ENCODE measurements around the gene PTGER2. TPM values are rescaled to one million over a fixed set of nuclear protein-coding genes. Genes with fewer than 3 reads are reported as not detected.

Gene PTGER2
- polyA plus RNA-seq, 1 donor from 2014 or later: not detected

GRCh38 chr14:52279408-52279807 lies 34.7 kb upstream of the PTGER2 start:
- Histone ChIP-seq H3K79me2 (replicated peaks; ENCODE audit: insufficient read depth, low read length) (no peaks in the 10 kb centered on the region), H3K9ac (ENCODE audit: low read length) (no peak overlapping the region), H3K9me3 (ENCODE audit: low read length) (no peaks in the 10 kb centered on the region), H4K20me1 (ENCODE audit: insufficient read depth) (no peaks in the 10 kb centered on the region), H3F3A (ENCODE audit: insufficient read depth, low read length, poor library complexity, severe bottlenecking) (no peaks in the 10 kb centered on the region), H3K9me2 (ENCODE audit: insufficient read depth, low read length) (no peaks in the 10 kb centered on the region), H3K36me3 (ENCODE audit: insufficient read depth, low read length) (no peaks in the 10 kb centered on the region), H3K4me3 (ENCODE audit: low read length) (no peak overlapping the region), H3K27ac (ENCODE audit: low read length) (no peak overlapping the region), H3K27me3 (ENCODE audit: insufficient read depth, low read depth, low read length) (no peaks in the 10 kb centered on the region), H3K4me2 (ENCODE audit: low read length) (no peak overlapping the region), H2AFZ (ENCODE audit: low read depth, low read length) (no peak overlapping the region)
- TF ChIP-seq RAD21 (conservative IDR thresholded peaks at IDR 0.05): no peak
- no peak for TF ChIP-seq REST (IDR thresholded peaks at IDR 0.05; ENCODE audit: borderline replicate concordance)
- TF ChIP-seq SMC3 (conservative IDR thresholded peaks at IDR 0.05; ENCODE audit: poor library complexity): no peak
- no peak for TF ChIP-seq POLR2AphosphoS5 (IDR thresholded peaks at IDR 0.05)
- TF ChIP-seq EZH2 (IDR thresholded peaks at IDR 0.05; ENCODE audit: borderline replicate concordance, insufficient read depth, low read length, poor library complexity, severe bottlenecking): no peak
- TF ChIP-seq CTCF (IDR thresholded peaks at IDR 0.05; ENCODE audit: poor library complexity, severe bottlenecking): no peak

GRCh38 chr14:52283099-52283498 lies 31.0 kb upstream of the PTGER2 start:
- H3K4me3 ChIP-seq (ENCODE audit: low read length): no peak overlapping the region
- no peaks in the 10 kb centered on the region for H3K9me3 ChIP-seq (ENCODE audit: low read length)
- H3K79me2 ChIP-seq (replicated peaks; ENCODE audit: insufficient read depth, low read length): no peaks in the 10 kb centered on the region
- no peak overlapping the region for H2AFZ ChIP-seq (ENCODE audit: low read depth, low read length)
- H3K27me3 ChIP-seq (ENCODE audit: insufficient read depth, low read depth, low read length): no peaks in the 10 kb centered on the region
- no peak overlapping the region for H3K4me2 ChIP-seq (ENCODE audit: low read length)
- no peak overlapping the region for H3K9ac ChIP-seq (ENCODE audit: low read length)
- H3K9me2 ChIP-seq (ENCODE audit: insufficient read depth, low read length): no peaks in the 10 kb centered on the region
- H4K20me1 ChIP-seq (ENCODE audit: insufficient read depth): no peaks in the 10 kb centered on the region
- H3F3A ChIP-seq (ENCODE audit: insufficient read depth, low read length, poor library complexity, severe bottlenecking): no peaks in the 10 kb centered on the region
- no peaks in the 10 kb centered on the region for H3K36me3 ChIP-seq (ENCODE audit: insufficient read depth, low read length)
- no peak overlapping the region for H3K27ac ChIP-seq (ENCODE audit: low read length)
- TF ChIP-seq RAD21 (conservative IDR thresholded peaks at IDR 0.05) (no peak), EZH2 (IDR thresholded peaks at IDR 0.05; ENCODE audit: borderline replicate concordance, insufficient read depth, low read length, poor library complexity, severe bottlenecking) (no peak), CTCF (IDR thresholded peaks at IDR 0.05; ENCODE audit: poor library complexity, severe bottlenecking) (no peak), POLR2AphosphoS5 (IDR thresholded peaks at IDR 0.05) (no peak), MXI1 (conservative IDR thresholded peaks at IDR 0.05; ENCODE audit: poor library complexity, severe bottlenecking) (no peak), REST (IDR thresholded peaks at IDR 0.05; ENCODE audit: borderline replicate concordance) (no peak), TAF1 (IDR thresholded peaks at IDR 0.05; ENCODE audit: low read depth) (no peak), EP300 (conservative IDR thresholded peaks at IDR 0.05; ENCODE audit: poor library complexity, severe bottlenecking) (no peak)

Data from neural cell (in vitro differentiated cells).